ENCODE results near the gene CFAP68.

DNA sequence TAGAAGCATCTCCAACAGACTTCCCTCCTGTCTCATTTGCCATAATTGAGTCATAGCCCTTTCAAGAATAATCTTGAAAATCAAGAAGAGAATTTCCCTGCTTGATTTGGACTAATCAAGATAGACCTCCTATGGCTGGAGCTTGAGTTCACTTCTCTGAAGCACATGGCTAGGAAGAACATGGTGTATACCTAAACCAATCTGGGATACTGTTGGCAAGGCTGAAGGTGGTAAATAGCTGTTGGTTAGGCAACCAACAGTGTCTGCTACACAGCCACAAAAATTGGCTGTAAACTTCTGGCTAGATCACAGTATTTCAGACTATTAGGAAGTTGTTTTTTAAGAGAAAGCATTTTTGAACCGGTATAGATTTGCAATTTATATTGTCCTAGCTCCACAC lies 27.3 kb downstream of the CFAP68 start:
- TF ChIP-seq, protein P1, sequence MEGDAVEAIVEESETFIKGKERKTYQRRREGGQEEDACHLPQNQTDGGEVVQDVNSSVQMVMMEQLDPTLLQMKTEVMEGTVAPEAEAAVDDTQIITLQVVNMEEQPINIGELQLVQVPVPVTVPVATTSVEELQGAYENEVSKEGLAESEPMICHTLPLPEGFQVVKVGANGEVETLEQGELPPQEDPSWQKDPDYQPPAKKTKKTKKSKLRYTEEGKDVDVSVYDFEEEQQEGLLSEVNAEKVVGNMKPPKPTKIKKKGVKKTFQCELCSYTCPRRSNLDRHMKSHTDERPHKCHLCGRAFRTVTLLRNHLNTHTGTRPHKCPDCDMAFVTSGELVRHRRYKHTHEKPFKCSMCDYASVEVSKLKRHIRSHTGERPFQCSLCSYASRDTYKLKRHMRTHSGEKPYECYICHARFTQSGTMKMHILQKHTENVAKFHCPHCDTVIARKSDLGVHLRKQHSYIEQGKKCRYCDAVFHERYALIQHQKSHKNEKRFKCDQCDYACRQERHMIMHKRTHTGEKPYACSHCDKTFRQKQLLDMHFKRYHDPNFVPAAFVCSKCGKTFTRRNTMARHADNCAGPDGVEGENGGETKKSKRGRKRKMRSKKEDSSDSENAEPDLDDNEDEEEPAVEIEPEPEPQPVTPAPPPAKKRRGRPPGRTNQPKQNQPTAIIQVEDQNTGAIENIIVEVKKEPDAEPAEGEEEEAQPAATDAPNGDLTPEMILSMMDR (IDR thresholded peaks at IDR 0.05): no peak
- no peak for TF ChIP-seq POLR2A (IDR thresholded peaks at IDR 0.05)
